Neural progenitor cell (in vitro differentiated cells): ENCODE data around the gene SNX9. TPM values are rescaled to one million over a fixed set of nuclear protein-coding genes. Genes with fewer than 3 reads are reported as not detected.

Experiments used
- DNase-seq: peaks from one replicate; pipeline ENCODE4 v3.0.0-alpha.2; 2016; ENCODE audit warnings: low spot score
- H2AFZ ChIP-seq: fragments of 200-600 bp; sonication (generic); replicated peaks from 2 replicates; pipeline ENCODE4 v1.6.1; 2016; ENCODE audit warnings: antibody characterized with exemption
- H3F3A ChIP-seq: fragments of 200-600 bp; sonication (generic); 2 replicates; pipeline ENCODE4 v1.6.1; 2016; ENCODE audit warnings: antibody characterized with exemption, low read depth
- H3K27ac ChIP-seq: fragments of 200-600 bp; sonication (generic); 2 replicates; pipeline ENCODE4 v1.5.1; 2016; ENCODE audit warnings: mild to moderate bottlenecking
- H3K27me3 ChIP-seq: fragments of 200-600 bp; sonication (generic); 2 replicates; pipeline ENCODE4 v1.6.1; 2016; ENCODE audit warnings: mild to moderate bottlenecking, moderate library complexity
- H3K36me3 ChIP-seq: fragments of 200-600 bp; sonication (generic); 2 replicates; pipeline ENCODE4 v1.5.1; 2016
- H3K4me1 ChIP-seq: fragments of 200-600 bp; sonication (generic); 2 replicates; pipeline ENCODE4 v1.6.1; 2016; ENCODE audit warnings: mixed run types
- H3K4me2 ChIP-seq: fragments of 200-600 bp; sonication (generic); 2 replicates; pipeline ENCODE4 v1.6.1; 2016
- H3K4me3 ChIP-seq: fragments of 200-600 bp; sonication (generic); 2 replicates; pipeline ENCODE4 v1.5.1; 2016
- H3K79me2 ChIP-seq: fragments of 200-600 bp; sonication (generic); 2 replicates; pipeline ENCODE4 v1.6.1; 2016; ENCODE audit warnings: low read depth
- H3K9ac ChIP-seq: fragments of 200-600 bp; sonication (generic); 2 replicates; pipeline ENCODE4 v1.6.1; 2016
- H3K9me3 ChIP-seq: fragments of 200-600 bp; sonication (generic); 2 replicates; pipeline ENCODE4 v1.5.1; 2016; ENCODE audit warnings: low read depth
- H4K20me1 ChIP-seq: fragments of 200-600 bp; sonication (generic); 2 replicates; pipeline ENCODE4 v1.6.1; 2016; ENCODE audit warnings: low read depth
- H3K27ac Mint-ChIP-seq: 3 replicates; pipeline ENCODE4 v1.8.0; 2021; ENCODE audit warnings: mixed read lengths
- H3K27me3 Mint-ChIP-seq: 2 replicates; pipeline ENCODE4 v1.8.0; 2022; ENCODE audit warnings: low read depth, mild to moderate bottlenecking, inconsistent platforms, moderate library complexity, mixed read lengths; ENCODE audit not compliant: insufficient read depth
- H3K36me3 Mint-ChIP-seq: 3 replicates; pipeline ENCODE4 v1.8.0; 2021; ENCODE audit warnings: mixed read lengths
- H3K4me1 Mint-ChIP-seq: 3 replicates; pipeline ENCODE4 v1.8.0; 2021; ENCODE audit warnings: mixed read lengths
- H3K4me3 Mint-ChIP-seq: 3 replicates; pipeline ENCODE4 v1.8.0; 2021; ENCODE audit warnings: mild to moderate bottlenecking, moderate library complexity, mixed read lengths
- H3K9me3 Mint-ChIP-seq: 3 replicates; pipeline ENCODE4 v1.8.0; 2020; ENCODE audit warnings: mixed read lengths
- CTCF ChIP-seq: fragments of 200-600 bp; sonication (generic); IDR thresholded peaks from 2 replicates; pipeline ENCODE4 v1.5.1; 2017; ENCODE audit warnings: antibody characterized with exemption, mild to moderate bottlenecking
- EZH2 ChIP-seq: fragments of 200-600 bp; sonication (generic); IDR thresholded peaks from 2 replicates; pipeline ENCODE4 v1.6.1; 2017; ENCODE audit warnings: antibody characterized with exemption, mild to moderate bottlenecking, moderate library complexity
- EZH2phosphoT487 ChIP-seq: fragments of 200-600 bp; sonication (generic); IDR thresholded peaks from 2 replicates; pipeline ENCODE4 v1.6.1; 2017; ENCODE audit warnings: antibody characterized with exemption
- total RNA-seq: library from RNA; depleted of rRNA; stranded (reverse); fragments of >200 nt; gene quantifications from 2 replicates; pipeline ENCODE4 v1.2.3, GENCODE V29; 2015; ENCODE audit warnings: low replicate concordance

SNX9 gene
- total RNA-seq, 1 donor from 2014 or later: 17.8 TPM

- H3K4me3 Mint-ChIP-seq: no peak overlapping the region
- no peak for DNase-seq
- no peak overlapping the region for H3K4me2 ChIP-seq
- H3K36me3 Mint-ChIP-seq: no peaks in the 10 kb centered on the region
- TF ChIP-seq CTCF (no peak), EZH2phosphoT487 (no peak), EZH2 (no peak)
- H3K4me1 Mint-ChIP-seq: peaks cover 3% of the 10 kb centered on the region
- H3K4me1 ChIP-seq: no peaks in the 10 kb centered on the region
- H3F3A ChIP-seq: no peaks in the 10 kb centered on the region
- no peaks in the 10 kb centered on the region for H3K27me3 Mint-ChIP-seq
- H3K27ac ChIP-seq: no peak overlapping the region
- no peaks in the 10 kb centered on the region for H4K20me1 ChIP-seq
- H3K9me3 ChIP-seq: no peaks in the 10 kb centered on the region
- H3K27me3 ChIP-seq: no peaks in the 10 kb centered on the region
- no peaks in the 10 kb centered on the region for H3K79me2 ChIP-seq
- H2AFZ ChIP-seq: no peak overlapping the region
- H3K9me3 Mint-ChIP-seq: peaks cover 9% of the 10 kb centered on the region
- H3K9ac ChIP-seq: no peak overlapping the region
- H3K36me3 ChIP-seq: no peaks in the 10 kb centered on the region
- H3K27ac Mint-ChIP-seq: no peak overlapping the region
- H3K4me3 ChIP-seq: no peak overlapping the region
Observed at GRCh38 chr6:157964100-157964499, 141.1 kb downstream of the SNX9 start.

- TF ChIP-seq CTCF (no peak), EZH2 (no peak), EZH2phosphoT487 (no peak)
- H3K4me1 ChIP-seq: no peaks in the 10 kb centered on the region
- H3K9ac ChIP-seq: no peak overlapping the region
- peaks cover 6% of the 10 kb centered on the region for H3K4me1 Mint-ChIP-seq
- no peak overlapping the region for H3K27ac Mint-ChIP-seq
- no peaks in the 10 kb centered on the region for H3F3A ChIP-seq
- no peak overlapping the region for H3K4me3 ChIP-seq
- H3K9me3 Mint-ChIP-seq: no peaks in the 10 kb centered on the region
- no peaks in the 10 kb centered on the region for H3K36me3 ChIP-seq
- H3K27me3 Mint-ChIP-seq: no peaks in the 10 kb centered on the region
- no peak overlapping the region for H3K4me3 Mint-ChIP-seq
- H3K79me2 ChIP-seq: no peaks in the 10 kb centered on the region
- no peaks in the 10 kb centered on the region for H3K27me3 ChIP-seq
- H3K36me3 Mint-ChIP-seq: no peaks in the 10 kb centered on the region
- no peaks in the 10 kb centered on the region for H3K9me3 ChIP-seq
- no peak for DNase-seq
- H3K27ac ChIP-seq: no peak overlapping the region
- no peaks in the 10 kb centered on the region for H4K20me1 ChIP-seq
- no peak overlapping the region for H3K4me2 ChIP-seq
- no peak overlapping the region for H2AFZ ChIP-seq
Observed at GRCh38 chr6:157965387-157965786, 142.3 kb downstream of the SNX9 start.

GRCh38 chr6:157966589-157966977 lies 143.5 kb downstream of the SNX9 start:
- Histone ChIP-seq H3K79me2 (no peaks in the 10 kb centered on the region), H3K9ac (no peak overlapping the region), H3K4me2 (no peak overlapping the region), H3K36me3 (no peaks in the 10 kb centered on the region), H2AFZ (no peak overlapping the region), H3K27ac (no peak overlapping the region), H3F3A (no peaks in the 10 kb centered on the region), H3K4me1 (no peaks in the 10 kb centered on the region), H4K20me1 (no peaks in the 10 kb centered on the region), H3K4me3 (no peak overlapping the region), H3K27me3 (no peaks in the 10 kb centered on the region), H3K9me3 (no peaks in the 10 kb centered on the region)
- Mint-ChIP-seq H3K4me3 (no peak overlapping the region), H3K4me1 (peaks cover 6% of the 10 kb centered on the region), H3K27ac (no peak overlapping the region), H3K36me3 (no peaks in the 10 kb centered on the region), H3K27me3 (peaks cover 2% of the 10 kb centered on the region), H3K9me3 (no peaks in the 10 kb centered on the region)
- no peak for TF ChIP-seq EZH2
- TF ChIP-seq CTCF: no peak
- TF ChIP-seq EZH2phosphoT487: no peak
- no peak for DNase-seq

- no peak overlapping the region for H3K27ac ChIP-seq
- no peak for DNase-seq
- H3K27me3 Mint-ChIP-seq: peaks cover 2% of the 10 kb centered on the region
- no peaks in the 10 kb centered on the region for H3K36me3 Mint-ChIP-seq
- H2AFZ ChIP-seq: no peak overlapping the region
- H3K9me3 ChIP-seq: no peaks in the 10 kb centered on the region
- peaks cover 6% of the 10 kb centered on the region for H3K4me1 Mint-ChIP-seq
- H3K27ac Mint-ChIP-seq: no peak overlapping the region
- no peaks in the 10 kb centered on the region for H3F3A ChIP-seq
- no peak overlapping the region for H3K4me3 ChIP-seq
- H3K9me3 Mint-ChIP-seq: no peaks in the 10 kb centered on the region
- H3K27me3 ChIP-seq: no peaks in the 10 kb centered on the region
- H3K4me2 ChIP-seq: no peak overlapping the region
- no peaks in the 10 kb centered on the region for H3K36me3 ChIP-seq
- TF ChIP-seq EZH2 (no peak), CTCF (no peak)
- no peaks in the 10 kb centered on the region for H4K20me1 ChIP-seq
- no peak overlapping the region for H3K9ac ChIP-seq
- no peaks in the 10 kb centered on the region for H3K79me2 ChIP-seq
- H3K4me3 Mint-ChIP-seq: no peak overlapping the region
- no peaks in the 10 kb centered on the region for H3K4me1 ChIP-seq
Observed at GRCh38 chr6:157967020-157967419, 144.0 kb downstream of the SNX9 start.
